H1 (cell line): ENCODE measurements around the gene MEF2D. TPM values are rescaled to one million over a fixed set of nuclear protein-coding genes. Genes with fewer than 3 reads are reported as not detected.
A peak's percentile ranks its signal among the peaks of the same experiment; 100 is the strongest.

ENCODE experiments used
- CTCF ChIA-PET: fragments of 300-600 bp; sonication (Branson Sonifier 250); formaldehyde crosslinking; loops from one replicate; lab custom pipeline; 2021; ENCODE audit not compliant: partially characterized antibody; lab: Charles Lee
- POLR2A ChIA-PET: fragments of 300-600 bp; sonication (Branson Sonifier 250); formaldehyde crosslinking; loops from one replicate; lab custom pipeline; 2021; ENCODE audit warnings: inconsistent platforms; ENCODE audit not compliant: partially characterized antibody; lab: Charles Lee
- DNase-seq, 2 experiments: peaks; one replicate each; pipeline versions ENCODE4 v3.0.0 to v3.0.0-alpha.2; 2010 to 2022; ENCODE audit warnings: low spot score in 2 of 2, low read depth in 1 of 2, mixed read lengths in 1 of 2
- FAIRE-seq: peaks from 2 replicates; lab custom pipeline; 2011; peaks lifted over from hg19 to GRCh38; lab: Jason Lieb, UNC
- H2AFZ ChIP-seq: 2 replicates; pipeline ENCODE4 v1.8.1; 2012; ENCODE audit warnings: low read length, inconsistent platforms
- H2AK5ac ChIP-seq: 2 replicates; pipeline ENCODE4 v1.6.1; 2013; ENCODE audit warnings: low read depth, low read length
- H2BK120ac ChIP-seq: replicated peaks from 2 replicates; pipeline ENCODE3; 2013; ENCODE audit warnings: low read depth, low read length, inconsistent platforms
- H2BK12ac ChIP-seq: 2 replicates; pipeline ENCODE4 v1.6.1; 2013; ENCODE audit warnings: low read depth, low read length
- H2BK15ac ChIP-seq: 2 replicates; pipeline ENCODE4 v1.6.1; 2013; ENCODE audit warnings: low read length
- H2BK20ac ChIP-seq: 2 replicates; pipeline ENCODE4 v1.6.1; 2013; ENCODE audit warnings: low read length
- H2BK5ac ChIP-seq: 2 replicates; pipeline ENCODE4 v1.6.1; 2013; ENCODE audit warnings: low read depth, low read length
- H3K14ac ChIP-seq: 2 replicates; pipeline ENCODE4 v1.6.1; 2013; ENCODE audit warnings: inconsistent platforms; ENCODE audit not compliant: insufficient read length
- H3K18ac ChIP-seq: 2 replicates; pipeline ENCODE4 v1.6.1; 2013; ENCODE audit warnings: low read length; ENCODE audit errors: extremely low read depth
- H3K23ac ChIP-seq: 2 replicates; pipeline ENCODE4 v1.6.1; 2013; ENCODE audit warnings: inconsistent platforms; ENCODE audit not compliant: insufficient read length
- H3K23me2 ChIP-seq: 2 replicates; pipeline ENCODE4 v1.6.1; 2013; ENCODE audit warnings: low read depth, low read length
- H3K27ac ChIP-seq: 2 replicates; pipeline ENCODE4 v1.6.1; 2011; ENCODE audit warnings: low read depth, low read length, inconsistent platforms
- H3K27me3 ChIP-seq, 4 experiments: replicated peaks in 1 of 4; 1 replicate in 1 of 4; 2 replicates in 3 of 4; pipeline versions ENCODE4 v1.6.1 to v1.8.1; 2011 to 2013; ENCODE audit warnings: low read length in 3 of 4, mild to moderate bottlenecking in 3 of 4, inconsistent platforms in 2 of 4, mixed read lengths in 2 of 4, moderate library complexity in 1 of 4; ENCODE audit not compliant: control insufficient read depth in 3 of 4, insufficient read depth in 3 of 4; ENCODE audit errors: extremely low read depth in 1 of 4
- H3K36me3 ChIP-seq, 4 experiments: 2 replicates each; pipeline versions ENCODE4 v1.6.1 to v1.8.1; 2011 to 2013; ENCODE audit warnings: mild to moderate bottlenecking in 4 of 4, low read length in 3 of 4, moderate library complexity in 2 of 4, control low read depth in 1 of 4, inconsistent platforms in 1 of 4; ENCODE audit not compliant: insufficient read depth in 4 of 4, control insufficient read depth in 2 of 4
- H3K4ac ChIP-seq: replicated peaks from 2 replicates; pipeline ENCODE3; 2013; ENCODE audit warnings: low read length, low read depth, mixed read lengths, inconsistent platforms; ENCODE audit not compliant: insufficient read length
- H3K4me1 ChIP-seq, 4 experiments: replicated peaks in 1 of 4; 1 replicate in 1 of 4; 2 replicates in 3 of 4; pipeline versions ENCODE4 v1.6.1 to v1.8.1; 2011 to 2013; ENCODE audit warnings: low read length in 3 of 4, inconsistent platforms in 2 of 4, mixed read lengths in 1 of 4; ENCODE audit not compliant: insufficient read depth in 4 of 4, control insufficient read depth in 3 of 4
- H3K4me2 ChIP-seq, 2 experiments: 2 replicates each; pipeline versions ENCODE4 v1.6.1 to v1.8.1; 2011 to 2013; ENCODE audit warnings: low read depth in 2 of 2, low read length in 2 of 2, control low read depth in 1 of 2, inconsistent platforms in 1 of 2, mild to moderate bottlenecking in 1 of 2; ENCODE audit not compliant: insufficient read depth in 1 of 2
- H3K4me3 ChIP-seq, 4 experiments: fragments of 200-600, 300-600 bp in 1 of 4; sonication (generic), shearing (Covaris generic), sonication (Bioruptor Twin) in 1 of 4; 2 replicates each; pipeline versions ENCODE4 v1.5.1 to v1.8.1; 2011 to 2016; ENCODE audit warnings: low read length in 4 of 4, low read depth in 3 of 4, control low read depth in 2 of 4, inconsistent platforms in 2 of 4, mild to moderate bottlenecking in 2 of 4, mixed read lengths in 1 of 4, moderate library complexity in 1 of 4; ENCODE audit not compliant: insufficient read depth in 2 of 4; ENCODE audit errors: extremely low read depth in 1 of 4
- H3K56ac ChIP-seq: replicated peaks from 2 replicates; pipeline ENCODE3; 2013; ENCODE audit warnings: low read depth, mild to moderate bottlenecking, mixed read lengths, low read length, inconsistent platforms; ENCODE audit not compliant: insufficient read length
- H3K79me1 ChIP-seq: 2 replicates; pipeline ENCODE4 v1.6.1; 2013; ENCODE audit warnings: low read depth, low read length, control low read depth
- H3K79me2 ChIP-seq, 2 experiments: 2 replicates each; pipeline versions ENCODE4 v1.6.1 to v1.8.1; 2012 to 2013; ENCODE audit warnings: low read length in 2 of 2, mild to moderate bottlenecking in 2 of 2, inconsistent platforms in 1 of 2; ENCODE audit not compliant: insufficient read depth in 2 of 2, control insufficient read depth in 1 of 2
- H3K9ac ChIP-seq, 4 experiments: replicated peaks in 1 of 4; 1 replicate in 1 of 4; 2 replicates in 3 of 4; pipeline versions ENCODE4 v1.6.1 to v1.8.1; 2011 to 2013; ENCODE audit warnings: low read depth in 3 of 4, low read length in 3 of 4, control low read depth in 2 of 4, mild to moderate bottlenecking in 2 of 4, moderate library complexity in 2 of 4, inconsistent platforms in 1 of 4; ENCODE audit errors: extremely low read depth in 1 of 4
- H3K9me3 ChIP-seq, 2 experiments: 2 replicates each; pipeline versions ENCODE4 v1.6.1 to v1.8.1; 2012 to 2013; ENCODE audit warnings: mild to moderate bottlenecking in 2 of 2, moderate library complexity in 2 of 2, control low read depth in 1 of 2, inconsistent platforms in 1 of 2, low read depth in 1 of 2, low read length in 1 of 2, mixed read lengths in 1 of 2; ENCODE audit not compliant: insufficient read depth in 2 of 2
- H4K20me1 ChIP-seq, 2 experiments: replicated peaks in 1 of 2; 2 replicates each; pipeline versions ENCODE3 to v1.8.1; 2011 to 2013; ENCODE audit warnings: inconsistent platforms in 2 of 2, low read length in 2 of 2, mild to moderate bottlenecking in 1 of 2; ENCODE audit not compliant: insufficient read depth in 2 of 2, control insufficient read depth in 1 of 2
- H4K5ac ChIP-seq: 2 replicates; pipeline ENCODE4 v1.6.1; 2013; ENCODE audit warnings: low read length, low read depth, mixed read lengths, inconsistent platforms; ENCODE audit not compliant: insufficient read length
- H4K8ac ChIP-seq: 2 replicates; pipeline ENCODE4 v1.8.0; 2013; ENCODE audit warnings: mild to moderate bottlenecking, moderate library complexity, low read length, inconsistent platforms; ENCODE audit not compliant: insufficient read depth; ENCODE audit errors: extremely low read depth
- H4K91ac ChIP-seq: replicated peaks from 2 replicates; pipeline ENCODE3; 2013; ENCODE audit warnings: low read length, mixed read lengths, inconsistent platforms; ENCODE audit not compliant: insufficient read length
- ASH2L ChIP-seq: fragments of 200-600, 300-600 bp; sonication (generic); IDR thresholded peaks from one replicate; pipeline ENCODE4 v1.7.1; 2017; ENCODE audit warnings: low read length
- CHD2 ChIP-seq: IDR thresholded peaks from 2 replicates; pipeline ENCODE4 v1.6.1; 2012; ENCODE audit warnings: low read length, improper control_type of control experiment
- EP300 ChIP-seq, 2 experiments: IDR thresholded peaks; 1 replicate in 1 of 2; 2 replicates in 1 of 2; pipeline ENCODE4 v1.6.1; 2011 to 2012; ENCODE audit warnings: low read depth in 2 of 2, low read length in 2 of 2, mild to moderate bottlenecking in 2 of 2, borderline replicate concordance in 1 of 2, inconsistent platforms in 1 of 2, moderate library complexity in 1 of 2
- HDAC6 ChIP-seq: IDR thresholded peaks from one replicate; pipeline ENCODE4 v1.7.1; 2012; ENCODE audit warnings: low read depth, mild to moderate bottlenecking, inconsistent platforms, low read length, moderate library complexity
- KDM4A ChIP-seq: IDR thresholded peaks from one replicate; pipeline ENCODE4 v1.7.1; 2012; ENCODE audit warnings: low read depth, mild to moderate bottlenecking, moderate library complexity, low read length, inconsistent platforms; ENCODE audit not compliant: severe bottlenecking
- POU5F1 ChIP-seq: IDR thresholded peaks from 2 replicates; pipeline ENCODE4 v1.6.1; 2011; ENCODE audit warnings: low read depth, mild to moderate bottlenecking, low read length, moderate library complexity
- RBBP5 ChIP-seq: IDR thresholded peaks from 2 replicates; pipeline ENCODE4 v1.7.1; 2012; ENCODE audit warnings: low read depth, mild to moderate bottlenecking, inconsistent platforms, low read length, moderate library complexity, borderline replicate concordance
- SAP30 ChIP-seq: fragments of 300-600 bp; sonication (generic); IDR thresholded peaks from 2 replicates; pipeline ENCODE4 v1.7.1; 2012; ENCODE audit warnings: low read length, moderate library complexity, mild to moderate bottlenecking, inconsistent platforms; ENCODE audit not compliant: insufficient read depth, insufficient replicate concordance
- SIN3A ChIP-seq, 2 experiments: IDR thresholded peaks in 1 of 2; conservative IDR thresholded peaks in 1 of 2; 2 replicates each; pipeline ENCODE4 v1.6.1; 2011 to 2012; ENCODE audit warnings: low read length in 2 of 2, improper control_type of control experiment in 1 of 2, low read depth in 1 of 2, mild to moderate bottlenecking in 1 of 2
- SIRT6 ChIP-seq: IDR thresholded peaks from one replicate; pipeline ENCODE4 v1.7.1; 2012; ENCODE audit warnings: low read length, inconsistent platforms
- TBP ChIP-seq: IDR thresholded peaks from 2 replicates; pipeline ENCODE4 v1.6.1; 2011; ENCODE audit warnings: low read depth, low read length, improper control_type of control experiment
- WGBS, 2 experiments: shearing (Covaris generic) in 1 of 2; methylation state at CpG; one replicate each; pipeline versions ENCODE4 v1.1.6 to v1.1.7; 2013 to 2015; ENCODE audit warnings: low lambda C conversion rate in 2 of 2, mixed read lengths in 2 of 2, inconsistent platforms in 1 of 2, low coverage in 1 of 2, missing lambda C conversion rate in 1 of 2; ENCODE audit not compliant: insufficient replicate concordance in 2 of 2, insufficient coverage in 1 of 2, insufficient read length in 1 of 2; ENCODE audit errors: extremely low coverage in 1 of 2, missing lambda C conversion rate in 1 of 2; 5-methylcytosine and 5-hydroxymethylcytosine counted together
- polyA plus RNA-seq, 7 experiments: library from polyadenylated mRNA; depleted of rRNA in 3 of 7; stranded (reverse) in 5 of 7; unstranded in 2 of 7; fragments of >200 nt in 5 of 7; fragments of 200-250 nt in 2 of 7; gene quantifications; 1 replicate in 5 of 7; 2 replicates in 1 of 7; 4 replicates in 1 of 7; pipeline versions ENCODE4 v1.2.1 to v1.2.3, GENCODE V29; 2011 to 2013; ENCODE audit warnings: missing spikeins in 2 of 7, mixed read lengths in 2 of 7
- total RNA-seq: library from RNA; stranded (reverse); fragmentation: NEBNext Ultra II Directional; extraction: Animal tissue kit (Norgen Biotek cat#: 25700); gene quantifications from 2 replicates; pipeline ENCODE4 v1.2.1, GENCODE V29; 2021

The MEF2D gene
- total and polyA plus RNA-seq, 2 of the 8 experiments (the other 6 are each of a cell fraction or from before 2014, with no cell fraction given): 17.3 to 20.3 TPM

GRCh38 chr1:156477526-156478249 is 22.9 kb downstream of the MEF2D start:
- no peak for DNase-seq
- Histone ChIP-seq H3K9me3 (no peaks in the 10 kb centered on the region), H3K23me2 (0 out of 2 replicates have a peak, but pooled peaks cover 2% of the 10 kb centered on the region), H2BK12ac (no peak overlapping the region; the same call in 1 of the 2 replicates), H3K79me2 (no peaks in the 10 kb centered on the region), H3K9ac (no peak overlapping the region), H3K4me1 (peaks cover 0 to 16% (median 11%) of the 10 kb centered on the region in 4 experiments; a peak in 6 of 7 replicates), H2BK120ac (no peak overlapping the region), H3K4me3 (no peak overlapping the region), H4K8ac (no peak overlapping the region; the same call in 1 of the 2 replicates), H3K4ac (no peak overlapping the region), H3K23ac (no peak overlapping the region), H3K79me1 (no peaks in the 10 kb centered on the region; the same call in none of the 2 replicates), H3K56ac (no peak overlapping the region), H3K4me2 (no peak overlapping the region), H3K36me3 (peaks cover 5 to 46% (median 13%) of the 10 kb centered on the region in 4 experiments; a peak in 7 of 8 replicates), H4K20me1 (peaks cover 0 to 7% of the 10 kb centered on the region in 2 experiments), H2BK20ac (no peak overlapping the region), H3K27me3 (no peaks in the 10 kb centered on the region; a peak in 1 of 7 replicates), H2AFZ (no peak overlapping the region), H2BK5ac (0 out of 2 replicates have a peak overlapping the region, but pooled peaks have one; percentile 6), H3K18ac (no peak overlapping the region), H3K27ac (no peak overlapping the region), H3K14ac (no peak overlapping the region), H2BK15ac (no peak overlapping the region), H4K5ac (no peak overlapping the region), H2AK5ac (no peak overlapping the region), H4K91ac (no peak overlapping the region)
- ChIA-PET POLR2A (interaction anchor here (0.5 to 1.6 kb wide), 5 partner anchors 9 to 218 kb away, joined by 3 to 6 read pairs (median 4); partner anchors contain the start of gene NAXE), CTCF (interaction anchor here (0.6 to 9.3 kb wide), 10 partner anchors 9 to 124 kb away, joined by 3 to 62 read pairs (median 6); partner anchors contain the start of gene GPATCH4)
- FAIRE-seq: no peak
- 92% methylated on average over 3 of the region's 3 CpGs; no CpG with 5 or more reads in 1 of the 2 experiments for WGBS, 2 experiments
- TF ChIP-seq RBBP5 (no peak), ASH2L (no peak), SIN3A (conservative IDR thresholded peaks at IDR 0.05 in 1 of 2, IDR thresholded peaks at IDR 0.05 in 1 of 2; ENCODE audit: low read depth in 1 of 2, low read length in 2 of 2) (no peak), TBP (no peak), POU5F1 (no peak), EP300 (IDR thresholded peaks at IDR 0.05; ENCODE audit: borderline replicate concordance in 1 of 2, low read depth in 2 of 2, low read length in 2 of 2) (no peak), KDM4A (no peak), SIRT6 (no peak), HDAC6 (no peak), CHD2 (no peak), SAP30 (no peak)
